HG03442 (cell line): ENCODE measurements around the gene CEP112.
"Not testable (repeated sequence)": the region's sequence is repeated elsewhere in the genome, so short reads cannot be mapped to it uniquely, and the experiment has no call there.

Experiments
- ATAC-seq: cut with Tn5 transposase; IDR thresholded peaks from one replicate; pipeline ENCODE4 v1.9.1; 2021; ENCODE audit warnings: mild to moderate bottlenecking, moderate library complexity; ENCODE audit not compliant: unreplicated experiment

Gene CEP112

DNA sequence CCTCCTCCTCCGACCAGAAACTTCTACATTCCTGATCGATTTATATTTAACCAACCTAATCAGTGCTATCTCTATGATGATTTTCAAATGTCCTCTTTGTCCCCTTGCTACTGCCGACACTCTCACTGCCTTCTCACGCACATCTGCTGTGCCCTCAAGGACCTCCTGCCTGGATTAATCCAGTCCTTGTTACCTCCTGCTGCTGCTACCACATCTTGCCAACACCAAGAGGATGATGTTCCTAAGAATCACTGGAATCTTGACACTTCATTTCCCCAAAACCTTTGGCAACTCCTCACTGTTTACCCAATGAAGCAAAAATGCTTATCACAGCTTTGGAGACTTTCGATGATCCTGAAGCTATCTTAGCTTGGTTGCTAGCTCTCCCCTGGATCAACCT, 343.2 kb downstream of the CEP112 start:
- ATAC-seq: no peak

DNA sequence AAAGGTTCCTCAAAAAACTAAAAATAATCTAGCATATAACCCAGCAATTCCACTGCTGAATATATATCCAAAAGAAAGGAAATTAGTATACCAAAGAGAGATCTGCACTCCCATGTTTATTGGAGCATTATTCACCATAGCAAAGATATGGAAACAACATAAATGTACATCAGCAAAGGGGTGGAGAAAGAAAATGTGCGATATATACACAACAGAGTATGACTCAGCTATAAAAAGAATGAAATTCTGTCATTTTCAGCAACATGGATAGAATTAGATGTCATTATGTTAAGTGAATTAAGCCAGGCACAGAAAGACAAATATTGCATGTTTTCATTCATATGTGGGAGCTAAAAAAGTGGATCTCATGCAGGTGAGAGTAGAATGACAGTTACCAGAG, 350.8 kb downstream of the CEP112 start:
- ATAC-seq: no peak

DNA sequence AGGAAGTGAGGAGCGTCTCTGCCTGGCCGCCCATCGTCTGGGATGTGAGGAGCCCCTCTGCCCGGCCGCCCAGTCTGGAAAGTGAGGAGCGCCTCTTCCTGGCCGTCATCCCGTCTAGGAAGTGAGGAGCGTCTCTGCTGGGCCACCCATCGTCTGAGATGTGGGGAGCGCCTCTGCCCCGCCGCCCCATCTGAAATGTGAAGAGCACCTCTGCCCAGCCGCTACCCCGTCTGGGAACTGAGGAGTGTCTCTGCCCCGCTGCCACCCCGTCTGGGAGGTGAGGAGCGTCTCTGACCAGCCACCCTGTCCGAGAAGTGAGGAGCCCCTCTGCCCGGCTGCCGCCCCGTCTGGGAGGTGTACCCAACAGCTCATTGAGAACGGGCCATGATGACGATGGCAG, 354.7 kb downstream of the CEP112 start:
- not testable (repeated sequence) for ATAC-seq

DNA sequence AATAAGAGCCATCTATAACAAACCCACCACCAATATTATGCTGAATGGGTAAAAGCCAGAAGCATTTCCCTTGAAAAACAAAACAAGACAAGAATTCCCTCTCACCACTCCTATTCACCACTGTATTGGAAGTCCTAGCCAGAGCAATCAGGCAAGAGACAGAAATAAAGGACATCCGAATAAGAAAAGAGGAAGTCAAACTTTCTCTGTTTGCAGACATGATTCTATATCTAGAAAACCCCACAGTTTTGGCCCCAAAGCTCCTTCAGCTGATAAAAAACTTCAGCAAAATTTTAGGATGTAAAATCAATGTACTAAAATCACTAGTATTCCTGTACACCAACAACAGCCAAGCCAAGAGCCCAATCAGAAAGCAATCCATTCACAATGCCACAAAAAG, 358.7 kb downstream of the CEP112 start:
- no peak for ATAC-seq

DNA sequence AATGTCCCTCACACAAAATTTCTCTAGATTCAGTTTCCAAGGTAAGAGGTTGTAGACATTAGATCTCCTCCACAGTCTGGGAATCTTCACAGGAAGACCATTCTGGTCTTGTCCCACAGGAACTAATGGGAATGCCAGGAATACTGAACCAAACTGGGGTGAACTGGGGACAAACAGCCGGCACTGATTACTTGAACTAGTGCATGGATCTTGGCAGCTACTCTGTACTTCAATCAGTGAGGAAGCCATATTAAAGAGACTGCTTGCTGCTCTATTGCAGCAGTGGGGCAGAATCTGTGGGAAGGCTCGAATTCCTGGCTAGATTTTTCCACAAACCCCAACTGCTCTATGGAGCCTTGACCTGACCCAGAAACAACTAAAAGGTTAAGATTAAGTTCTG, 361.6 kb downstream of the CEP112 start:
- ATAC-seq: no peak

DNA sequence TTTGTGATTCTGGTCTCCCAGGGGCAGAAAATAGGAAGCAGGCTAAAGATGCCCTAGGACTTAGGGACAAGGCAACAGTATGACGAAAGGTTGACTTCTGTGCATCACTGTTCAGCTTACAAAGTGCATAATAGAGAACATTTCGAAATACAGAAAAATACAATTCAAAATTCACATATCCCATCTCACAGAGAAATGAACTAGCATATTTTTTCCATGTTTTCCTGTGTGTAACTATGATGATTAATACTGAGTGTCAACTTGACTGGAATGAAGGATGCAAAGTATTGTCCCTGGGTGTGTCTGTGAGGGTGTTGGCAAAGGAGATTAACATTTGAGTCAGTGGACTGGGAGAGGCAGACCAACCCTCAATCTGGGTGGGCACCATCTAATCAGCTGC, 365.4 kb downstream of the CEP112 start:
- not testable (repeated sequence) for ATAC-seq

DNA sequence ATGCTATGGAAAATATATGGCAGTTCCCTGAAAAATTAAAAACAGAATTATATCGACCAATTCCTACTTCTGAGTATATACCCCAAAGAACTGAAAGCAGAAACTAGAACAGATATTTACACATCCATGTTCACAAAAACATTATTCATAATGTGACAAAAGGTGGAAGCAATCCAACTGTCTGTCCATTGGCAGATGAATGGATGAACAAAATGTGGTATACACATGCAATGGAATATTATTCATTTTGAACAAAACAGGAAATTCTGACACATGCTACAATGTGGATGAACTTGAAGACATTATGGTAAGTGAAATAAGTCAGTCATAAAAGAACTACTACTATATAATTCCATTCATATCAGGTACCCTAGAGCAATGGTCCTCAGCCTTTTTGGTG, 367.0 kb downstream of the CEP112 start:
- no peak for ATAC-seq

DNA sequence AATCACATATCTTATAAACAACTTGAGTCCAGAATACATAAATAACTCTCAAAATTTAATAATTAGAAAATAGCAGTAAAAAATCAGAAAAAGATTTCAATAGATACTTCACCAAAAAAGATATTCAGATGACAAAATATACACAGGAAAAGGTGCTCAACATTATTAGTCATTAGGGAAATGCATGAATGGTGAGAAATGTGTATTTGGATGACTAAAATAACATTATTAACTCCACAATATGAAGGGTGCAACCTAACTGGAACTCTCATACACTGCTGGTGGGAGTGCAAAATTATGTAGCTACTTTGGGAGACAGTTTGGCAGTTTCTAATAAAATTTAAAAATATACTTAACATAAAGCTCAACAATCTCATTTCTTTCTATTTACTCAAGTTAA, 368.2 kb downstream of the CEP112 start:
- no peak for ATAC-seq

DNA sequence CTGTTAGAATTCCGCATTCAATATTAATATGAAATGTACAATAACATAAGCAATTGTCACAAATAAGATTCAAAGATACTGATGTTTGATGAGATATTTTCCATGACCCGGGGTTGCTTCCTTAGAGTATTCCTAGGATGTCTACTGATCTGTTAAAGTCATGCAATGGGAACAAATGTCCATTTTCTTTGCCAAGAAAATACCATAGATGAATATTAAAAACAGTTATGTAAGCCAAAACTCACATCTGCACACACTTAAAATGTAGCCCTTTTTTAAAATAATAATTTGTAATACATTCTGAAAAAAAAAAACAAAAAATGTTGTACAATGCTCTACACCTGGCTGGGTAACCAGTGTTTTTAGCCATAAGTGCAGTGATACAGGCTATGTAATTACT, 371.1 kb downstream of the CEP112 start:
- no peak for ATAC-seq

DNA sequence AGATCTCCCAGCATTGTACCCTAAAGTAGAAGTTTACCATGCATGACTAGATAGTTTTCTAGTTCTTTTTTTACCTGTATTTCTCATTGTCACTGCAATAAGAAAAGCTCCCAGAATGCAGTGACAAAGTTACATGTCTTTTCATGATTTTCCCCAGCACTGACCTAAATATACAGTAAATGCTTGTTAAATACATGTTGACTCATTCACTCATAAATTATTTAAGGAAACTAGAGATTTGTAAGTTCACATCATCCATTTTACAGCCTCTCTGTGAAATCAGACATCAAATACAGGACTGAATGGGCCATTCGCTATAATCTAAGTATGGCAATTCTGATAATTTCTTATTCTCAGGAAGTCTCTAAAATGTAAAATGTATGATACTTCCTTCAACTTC, 371.6 kb downstream of the CEP112 start:
- no peak for ATAC-seq

DNA sequence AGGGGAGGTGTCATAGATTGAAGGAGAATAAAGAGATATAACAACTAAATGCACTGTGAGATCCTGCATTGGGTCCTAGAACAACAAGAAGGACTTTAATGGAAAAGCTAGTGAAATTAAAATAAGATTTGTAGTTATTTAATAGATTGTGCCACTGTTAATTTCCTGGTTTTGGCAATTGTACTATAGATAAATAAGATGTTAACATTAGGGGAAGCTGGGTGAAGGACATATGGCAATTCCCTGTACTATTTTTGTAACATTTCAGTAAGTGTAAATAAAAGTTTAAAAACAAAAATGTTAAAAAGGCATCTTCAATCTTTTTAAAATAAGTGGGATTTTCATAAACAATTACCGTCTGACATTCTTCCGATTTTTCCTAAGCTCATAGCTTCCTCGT, 372.1 kb downstream of the CEP112 start:
- no peak for ATAC-seq

DNA sequence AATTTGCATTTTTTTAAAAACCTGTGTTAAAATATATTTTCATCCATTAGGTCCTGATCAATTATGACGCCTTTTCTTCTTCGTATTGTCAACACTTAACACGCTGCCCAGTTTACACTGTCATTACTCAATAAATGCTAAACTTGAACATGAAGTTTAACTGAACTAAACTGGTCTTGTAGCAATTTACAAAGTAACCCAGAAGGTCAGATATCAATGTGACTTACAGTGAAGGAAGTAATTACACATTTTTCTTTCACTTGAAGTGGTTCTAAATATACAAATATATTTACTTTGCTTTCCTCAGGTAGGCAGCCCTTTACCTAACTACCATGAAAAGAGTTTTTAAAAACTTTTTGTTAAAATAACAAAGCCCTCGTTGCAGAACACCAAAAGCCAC, 374.0 kb downstream of the CEP112 start:
- ATAC-seq: no peak

DNA sequence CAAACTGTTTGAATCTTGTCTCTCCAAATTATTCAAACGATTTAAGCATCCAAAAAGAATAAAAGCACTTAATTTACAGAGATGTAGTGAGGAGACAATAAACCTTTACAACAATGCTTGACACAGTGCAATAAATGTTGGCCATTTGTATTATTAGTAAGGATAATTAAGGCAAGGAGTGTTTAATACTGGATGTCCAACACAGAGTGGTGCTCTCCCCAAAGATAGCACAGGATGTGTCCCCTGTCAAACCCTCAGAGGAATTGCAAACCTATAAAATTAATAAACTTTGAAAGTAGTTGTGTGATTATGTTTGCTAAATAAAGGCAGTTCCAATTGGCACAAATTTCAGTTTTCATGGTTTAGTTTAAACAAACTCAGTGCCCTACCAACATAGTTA, 377.5 kb downstream of the CEP112 start:
- ATAC-seq: no peak

DNA sequence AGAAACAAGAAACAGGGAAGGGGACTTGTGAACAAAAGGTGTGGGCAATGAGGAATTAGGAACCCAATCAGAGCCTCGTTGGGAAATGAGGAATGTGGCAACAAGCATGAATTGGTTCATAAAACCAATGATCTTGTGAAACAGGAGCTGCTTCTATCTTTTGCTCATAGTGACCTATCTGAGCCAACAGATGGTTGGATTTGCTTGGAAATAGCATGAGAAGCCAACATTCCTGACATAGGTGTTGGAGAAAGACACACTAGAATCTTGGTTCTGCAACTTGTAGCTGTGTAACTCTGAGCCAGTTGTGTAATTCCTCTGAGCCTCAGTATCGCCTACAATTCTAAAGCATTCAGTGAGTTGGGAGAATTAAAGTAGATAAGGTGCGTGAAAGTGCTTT, 378.6 kb downstream of the CEP112 start:
- no peak for ATAC-seq

DNA sequence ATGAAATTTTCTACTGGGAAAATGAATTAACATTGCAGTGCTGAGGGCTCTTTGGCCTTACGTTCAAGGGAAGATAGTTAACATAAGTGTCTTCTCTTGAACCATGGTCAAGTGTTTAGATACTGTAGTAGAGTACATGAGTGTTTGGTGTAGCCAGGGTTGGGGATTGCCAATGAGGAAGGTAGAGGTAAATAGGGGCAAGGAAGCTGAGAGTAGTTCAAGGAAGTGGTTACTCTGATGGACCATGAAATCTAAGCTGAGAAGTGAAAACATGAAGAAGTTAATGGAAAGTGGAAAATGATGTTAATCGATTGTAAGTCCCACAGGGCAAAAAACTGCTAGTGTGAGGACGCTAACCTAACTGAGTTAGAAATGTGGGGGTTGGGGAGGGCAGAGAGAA, 380.9 kb downstream of the CEP112 start:
- no peak for ATAC-seq

DNA sequence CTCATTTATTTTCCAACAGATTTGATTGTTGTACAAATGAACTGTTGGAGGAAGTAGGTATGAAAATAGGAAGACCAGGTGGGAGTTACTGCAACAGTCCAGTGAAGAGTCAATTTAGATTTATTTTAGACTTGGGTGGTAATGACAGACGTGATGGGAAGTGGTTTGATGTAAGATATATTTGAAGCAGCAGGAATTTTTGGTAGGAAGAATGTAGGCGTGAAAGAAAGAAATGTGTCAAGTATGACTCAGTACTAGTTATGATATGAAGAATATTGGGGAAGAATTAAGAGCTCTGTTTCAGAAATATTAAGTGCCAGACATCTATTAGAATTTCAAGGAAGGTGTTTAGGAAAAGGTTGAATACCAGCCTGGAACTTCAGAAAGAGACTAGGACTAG, 382.6 kb downstream of the CEP112 start:
- no peak for ATAC-seq

DNA sequence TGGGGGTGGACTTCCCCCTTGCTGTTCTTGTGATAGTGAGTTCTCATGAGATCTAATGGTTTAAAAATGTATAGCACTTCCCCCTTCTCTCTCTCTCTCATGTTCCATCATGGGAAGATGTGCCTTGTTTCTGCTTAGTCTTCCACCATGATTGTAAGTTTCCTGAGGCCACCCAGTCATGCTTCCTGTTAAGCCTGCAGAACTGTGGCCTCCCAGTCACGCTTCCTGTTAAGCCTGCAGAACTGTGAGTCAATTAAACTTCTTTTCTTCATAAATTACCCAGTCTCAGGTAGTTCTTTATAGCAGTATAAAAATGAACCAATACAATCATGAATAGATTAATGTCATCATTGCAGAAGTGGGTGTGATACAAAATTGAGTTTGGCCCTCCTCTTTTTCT, 383.4 kb downstream of the CEP112 start:
- ATAC-seq: not testable (repeated sequence)

DNA sequence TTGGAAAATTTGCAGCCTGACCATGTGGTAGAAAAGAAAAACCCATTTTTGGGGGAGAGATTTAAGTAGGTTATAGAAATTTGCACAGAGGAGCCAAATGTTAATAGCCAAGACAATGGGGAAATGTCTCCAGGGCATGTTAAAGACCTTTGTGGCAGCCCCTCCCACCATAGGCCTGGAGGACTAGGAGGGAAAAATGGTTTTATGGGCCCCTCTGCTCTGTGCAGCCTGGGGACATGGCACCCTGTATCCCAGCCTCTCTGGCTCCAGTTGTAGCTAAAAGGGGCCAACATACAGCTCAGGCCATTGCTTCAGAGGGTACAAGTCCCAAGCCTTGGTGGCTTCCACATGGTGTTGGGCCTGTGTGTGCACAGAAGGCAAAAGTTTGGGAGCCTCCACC, 384.6 kb downstream of the CEP112 start:
- ATAC-seq: no peak

DNA sequence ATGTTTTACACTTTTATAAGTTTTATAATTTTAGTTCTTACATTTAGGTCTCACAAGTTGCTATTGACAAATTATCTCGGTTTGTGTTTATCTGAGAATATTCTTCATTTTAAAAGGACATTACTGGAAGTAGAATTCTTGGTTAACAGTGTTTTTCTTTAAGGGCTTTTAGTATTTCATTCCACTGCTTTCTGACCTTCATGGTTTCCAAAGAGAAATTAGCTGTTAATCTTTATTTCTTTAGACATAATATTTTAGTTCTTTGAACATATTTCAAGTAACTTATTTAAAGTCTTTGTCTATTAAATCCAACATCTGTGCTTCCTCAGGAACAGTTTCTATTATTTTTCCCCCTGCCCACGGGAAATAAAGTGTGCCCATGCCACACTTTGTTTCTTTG, 390.4 kb downstream of the CEP112 start:
- no peak for ATAC-seq

DNA sequence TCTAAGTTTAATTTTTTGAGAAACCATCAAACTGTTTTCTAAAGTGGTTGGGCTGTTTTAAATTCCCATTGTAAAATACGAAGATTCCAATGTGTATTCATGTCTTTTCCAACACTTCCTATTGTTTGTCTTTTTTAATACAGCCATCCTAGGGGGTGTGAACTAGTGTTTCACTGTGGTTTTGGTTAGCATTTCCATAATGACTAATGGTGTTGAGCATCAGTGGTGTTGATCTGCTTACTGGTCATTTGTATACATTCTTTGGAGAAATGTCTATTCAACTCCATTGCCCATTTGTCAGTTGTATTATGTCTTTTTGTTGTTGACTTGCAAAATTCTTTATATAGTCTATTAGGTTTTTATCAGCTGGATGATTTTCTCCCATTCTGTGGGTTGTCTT, 391.3 kb downstream of the CEP112 start:
- no peak for ATAC-seq

DNA sequence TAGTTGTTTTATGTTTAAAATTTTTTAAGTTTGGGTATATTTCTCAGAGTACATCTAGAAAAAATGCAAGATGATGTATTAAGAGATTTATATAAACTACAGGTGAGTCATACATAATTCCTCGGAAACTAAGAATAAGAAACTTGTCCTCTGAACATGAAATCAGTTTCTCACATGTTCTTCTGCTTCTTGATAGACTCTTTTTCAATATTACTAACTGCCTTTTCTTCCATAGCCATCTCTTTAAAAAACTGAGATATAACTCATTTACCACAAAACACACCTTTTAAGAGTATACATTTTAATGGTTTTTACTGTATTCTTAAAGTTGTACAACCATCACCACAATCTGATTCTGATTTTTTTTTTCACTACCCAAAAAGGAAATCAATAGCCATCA, 392.1 kb downstream of the CEP112 start:
- no peak for ATAC-seq

DNA sequence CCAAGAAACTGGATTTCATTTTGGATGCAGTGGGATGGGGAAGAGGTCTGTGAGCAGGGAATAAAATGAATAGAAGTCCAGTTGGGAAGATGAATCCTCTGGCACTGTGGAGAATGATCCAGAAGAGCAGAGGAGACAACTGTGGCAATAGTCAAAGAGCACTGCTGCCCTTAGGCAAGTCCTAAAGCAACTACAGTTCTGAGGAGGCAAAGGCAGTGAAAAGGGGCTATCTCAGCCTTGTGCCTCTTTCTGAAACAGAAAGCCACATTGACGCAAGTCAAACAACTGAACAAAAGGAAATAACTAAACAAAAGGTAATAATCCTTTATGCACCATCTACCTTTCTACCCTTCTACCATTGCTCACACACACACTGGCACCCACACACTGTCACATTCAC, 392.5 kb downstream of the CEP112 start:
- no peak for ATAC-seq

DNA sequence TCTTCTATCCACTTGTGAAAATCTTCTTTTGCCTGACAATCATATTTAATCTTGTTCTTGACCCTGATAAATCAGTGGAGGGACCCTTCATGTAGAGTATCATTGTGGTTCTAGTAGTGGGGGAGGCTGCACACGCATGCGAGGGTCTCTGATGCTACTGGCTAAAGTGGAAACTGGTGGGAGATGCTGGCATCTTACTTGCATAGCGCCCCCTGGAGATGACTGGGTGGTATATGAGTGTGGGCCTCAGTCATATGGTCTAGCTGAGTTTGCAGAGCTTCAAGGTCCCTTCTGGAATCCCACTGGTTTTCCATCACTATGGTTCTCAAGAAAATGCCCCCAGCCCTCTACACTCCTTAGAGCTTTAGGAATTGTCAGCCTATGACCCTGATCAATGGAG, 394.1 kb downstream of the CEP112 start:
- no peak for ATAC-seq

DNA sequence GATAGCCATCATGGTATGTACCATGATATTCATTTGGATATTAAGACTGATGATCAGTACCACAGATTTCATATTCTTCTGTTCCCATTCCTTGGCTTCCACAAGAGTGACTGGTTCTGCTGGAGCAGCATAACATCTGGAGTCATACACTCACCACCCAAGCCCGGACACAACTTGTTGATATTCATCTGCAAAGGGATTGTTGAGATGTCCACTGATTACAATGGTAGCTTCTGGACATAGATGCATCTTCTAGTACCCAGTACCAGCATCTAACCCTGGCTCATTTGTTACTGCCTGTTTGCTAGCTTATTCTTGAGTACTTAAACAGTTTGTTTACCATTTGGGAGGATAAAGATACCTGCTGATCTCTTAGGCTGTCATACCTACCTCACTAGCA, 394.8 kb downstream of the CEP112 start:
- ATAC-seq: no peak
